HG02798 (cell line): ENCODE data around the gene FGF23.

Experiments
- ATAC-seq: cut with Tn5 transposase; IDR thresholded peaks from one replicate; pipeline ENCODE4 v1.9.1; 2021; ENCODE audit warnings: mild to moderate bottlenecking; ENCODE audit not compliant: unreplicated experiment, poor library complexity

Gene FGF23

DNA sequence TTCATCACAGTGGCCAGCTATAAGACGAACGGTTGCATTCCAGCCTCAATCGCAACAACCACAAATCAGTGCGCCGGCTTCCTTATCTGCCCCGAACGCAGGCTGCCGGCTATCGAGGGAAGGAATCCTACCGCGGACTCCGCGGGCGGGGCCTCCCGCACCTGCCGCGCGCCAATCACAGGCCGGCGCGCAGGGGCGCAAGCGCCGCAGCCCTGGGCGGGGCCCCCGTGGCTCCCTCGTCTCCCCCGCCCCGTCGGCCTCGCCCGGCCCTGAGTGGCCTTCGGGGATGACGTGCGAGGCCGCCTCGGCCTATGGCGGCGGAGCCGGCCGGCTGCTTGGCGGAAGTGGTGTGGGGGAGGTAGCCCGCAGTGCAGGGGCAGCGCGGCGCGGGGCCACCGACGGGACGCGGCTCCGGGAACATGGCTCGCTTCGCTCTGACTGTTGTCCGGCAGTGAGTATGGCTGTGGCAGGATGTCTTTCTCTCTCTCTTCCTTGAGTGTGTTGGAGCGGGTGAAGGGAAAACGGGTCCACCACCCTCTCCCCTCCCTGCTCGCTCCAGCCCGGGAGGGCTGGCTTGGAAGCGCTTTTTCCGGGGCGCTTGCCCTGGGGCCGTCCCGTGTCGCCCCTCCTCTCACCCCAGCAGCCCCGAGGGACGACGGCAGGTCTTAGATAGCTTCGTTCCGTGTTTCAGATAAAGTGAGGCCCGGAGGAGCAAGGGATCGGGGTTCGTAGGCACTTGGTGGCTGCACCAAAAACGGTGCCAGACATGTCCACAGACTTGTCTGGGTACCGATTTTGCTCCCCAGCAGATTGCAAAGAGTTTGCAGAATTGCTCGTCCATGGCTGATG lies 58.4 kb downstream of the FGF23 start, which contains the start of gene TIGAR:
Gene TIGAR, plus strand, starts transcription at position 361 of the 849 bp plus-strand sequence. Its CDS starts 59 bp downstream, at position 420.
- peak; percentile 98 for ATAC-seq

DNA sequence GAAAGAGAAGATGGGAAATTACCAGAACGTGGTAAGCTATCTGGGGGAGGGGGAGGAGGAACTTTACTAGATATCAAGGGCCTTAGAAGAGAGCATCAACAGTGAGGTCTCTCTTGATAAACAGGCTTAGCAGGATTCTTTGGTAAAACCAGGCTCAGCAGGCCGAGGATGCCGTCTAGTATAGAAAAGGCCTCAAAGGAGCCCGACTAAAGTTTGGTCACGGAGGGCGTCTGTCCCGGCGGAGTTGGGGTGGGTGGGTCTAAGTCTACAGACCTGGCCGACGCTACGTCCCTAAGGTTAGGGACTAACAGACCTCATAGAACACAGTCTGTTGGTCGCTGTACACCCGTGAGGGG lies 59.0 kb downstream of the FGF23 start:
- ATAC-seq, result peak; percentile 39
